Epithelial cell of proximal tubule (primary cell): Measurements from ENCODE around the gene BFSP1. TPM values are rescaled to one million over a fixed set of nuclear protein-coding genes. Genes with fewer than 3 reads are reported as not detected.

ENCODE experiments used
- DNase-seq: peaks from one replicate; pipeline ENCODE4 v3.0.0-alpha.2; 2011; ENCODE audit warnings: low read depth
- H3K4me3 ChIP-seq: 2 replicates; pipeline ENCODE4 v1.5.1; 2011; ENCODE audit warnings: low read depth, mild to moderate bottlenecking, low read length
- total RNA-seq: library from RNA; depleted of rRNA; stranded (reverse); fragments of >200 nt; gene quantifications from 2 replicates; pipeline ENCODE4 v1.2.3, GENCODE V29; 2015
- TF ChIP-seq, protein P1 (sequence below): conservative IDR thresholded peaks from 2 replicates; pipeline ENCODE4 v1.5.1; 2012; ENCODE audit warnings: low read depth, mild to moderate bottlenecking, low read length

BFSP1 gene
- total RNA-seq, 1 donor from 2014 or later = 2.3 TPM

DNA sequence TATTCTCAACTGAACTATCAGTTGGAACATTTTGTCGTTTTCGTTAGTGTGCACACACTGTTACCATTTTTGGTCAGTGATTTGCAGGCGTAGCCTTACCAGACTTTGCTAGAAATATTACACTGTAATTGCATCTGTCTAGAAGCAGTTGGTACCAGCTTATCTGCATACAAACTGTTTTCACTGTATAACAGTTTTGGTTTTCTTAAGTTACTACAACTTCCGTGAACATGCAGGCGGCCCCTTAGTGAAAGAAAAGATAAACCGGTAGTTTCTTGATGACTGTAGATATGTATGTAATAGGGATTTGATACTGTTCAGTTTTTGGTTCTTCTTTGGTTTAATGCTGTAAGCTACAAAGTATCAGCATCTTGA lies 40.0 kb upstream of the BFSP1 start:
- TF ChIP-seq, protein P1, sequence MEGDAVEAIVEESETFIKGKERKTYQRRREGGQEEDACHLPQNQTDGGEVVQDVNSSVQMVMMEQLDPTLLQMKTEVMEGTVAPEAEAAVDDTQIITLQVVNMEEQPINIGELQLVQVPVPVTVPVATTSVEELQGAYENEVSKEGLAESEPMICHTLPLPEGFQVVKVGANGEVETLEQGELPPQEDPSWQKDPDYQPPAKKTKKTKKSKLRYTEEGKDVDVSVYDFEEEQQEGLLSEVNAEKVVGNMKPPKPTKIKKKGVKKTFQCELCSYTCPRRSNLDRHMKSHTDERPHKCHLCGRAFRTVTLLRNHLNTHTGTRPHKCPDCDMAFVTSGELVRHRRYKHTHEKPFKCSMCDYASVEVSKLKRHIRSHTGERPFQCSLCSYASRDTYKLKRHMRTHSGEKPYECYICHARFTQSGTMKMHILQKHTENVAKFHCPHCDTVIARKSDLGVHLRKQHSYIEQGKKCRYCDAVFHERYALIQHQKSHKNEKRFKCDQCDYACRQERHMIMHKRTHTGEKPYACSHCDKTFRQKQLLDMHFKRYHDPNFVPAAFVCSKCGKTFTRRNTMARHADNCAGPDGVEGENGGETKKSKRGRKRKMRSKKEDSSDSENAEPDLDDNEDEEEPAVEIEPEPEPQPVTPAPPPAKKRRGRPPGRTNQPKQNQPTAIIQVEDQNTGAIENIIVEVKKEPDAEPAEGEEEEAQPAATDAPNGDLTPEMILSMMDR = no peak
- DNase-seq = no peak
- H3K4me3 ChIP-seq = peak overlapping the region; percentile 95

DNA sequence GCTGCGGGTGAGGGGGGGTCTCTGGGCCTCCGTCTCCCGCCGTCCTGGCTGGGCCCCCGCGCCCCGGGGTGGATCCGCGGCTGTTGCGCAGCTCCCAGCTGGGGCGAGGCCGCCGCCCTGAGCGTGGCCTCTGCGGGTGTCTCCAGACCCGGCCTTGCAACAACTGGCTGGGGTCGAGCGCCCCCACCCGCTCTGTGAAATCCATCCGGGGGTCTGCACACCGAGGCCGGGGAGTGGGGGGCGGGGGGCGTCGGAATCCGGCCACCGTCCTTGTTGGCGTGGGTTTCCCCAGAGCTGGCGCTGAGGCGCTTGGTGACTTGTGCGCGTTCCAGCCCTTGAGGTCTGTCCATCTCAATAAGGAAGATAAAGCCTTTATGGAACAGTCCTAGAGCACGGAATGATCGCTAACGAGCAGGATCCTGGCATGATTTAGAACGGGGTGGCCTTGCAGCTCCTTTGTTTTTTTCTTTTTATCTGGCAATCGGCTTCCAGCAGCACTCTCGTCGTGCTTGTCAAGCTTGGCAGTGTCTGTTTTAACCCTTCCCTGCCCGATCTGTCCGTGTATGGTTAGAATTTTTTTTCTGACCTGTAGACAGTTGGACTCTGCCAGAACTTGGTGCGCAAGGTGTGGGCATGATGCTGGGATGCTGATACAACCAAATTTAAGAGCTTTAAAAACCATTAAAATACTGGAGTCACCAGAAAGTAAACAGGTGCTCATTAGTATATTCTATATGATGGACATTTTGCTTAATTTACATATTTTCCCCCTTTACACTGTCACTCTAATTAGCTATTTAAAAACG lies 39.4 kb upstream of the BFSP1 start:
- DNase-seq = no peak

DNA sequence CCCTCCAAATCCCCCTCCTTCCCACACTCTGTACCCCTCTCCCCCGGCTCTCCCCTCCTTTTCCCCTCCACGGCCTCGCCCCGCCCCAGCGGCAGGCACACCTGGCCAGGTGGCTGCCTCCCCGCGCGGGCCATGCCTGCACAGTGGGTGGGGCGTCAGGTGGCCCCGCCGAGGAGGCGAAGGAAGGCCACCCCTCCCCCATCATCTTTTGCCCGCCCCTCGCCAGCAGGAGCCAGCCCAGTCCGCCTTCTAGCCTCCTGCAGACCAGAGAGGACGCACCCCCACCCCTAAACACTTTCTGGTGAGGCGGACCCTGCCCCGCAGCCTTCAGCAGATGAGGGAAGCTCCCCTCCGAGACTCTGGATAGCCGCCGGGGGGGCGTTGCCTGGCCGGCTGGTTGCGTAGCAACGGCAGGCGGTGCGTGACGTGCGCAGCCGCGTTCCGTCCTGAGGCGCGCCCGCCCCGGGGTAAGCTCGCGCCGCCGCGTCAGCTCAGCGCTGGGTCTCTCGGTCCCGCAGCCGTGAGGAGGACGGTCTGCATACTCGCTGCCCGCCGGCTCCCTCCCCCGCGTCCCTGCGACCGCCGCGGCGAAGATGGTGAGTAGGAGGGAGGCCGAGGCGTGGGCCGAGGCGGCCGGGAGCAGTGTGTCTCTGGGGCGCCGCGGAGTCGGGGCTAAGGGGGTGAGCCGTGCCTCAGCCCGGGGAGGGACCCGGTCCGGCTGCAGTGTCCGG lies 38.6 kb upstream of the BFSP1 start, which contains the start of gene DSTN:
TSS of gene DSTN (plus strand) at position 460 of the 731 bp plus-strand sequence. CDS start at position 594, 134 bp downstream.
- peak within 1 kb of the TSS; percentile 95 for H3K4me3 ChIP-seq
- no peak for DNase-seq
- TF ChIP-seq, protein P1 = no peak

More for the DNA sequence above, 39.4 kb upstream of the BFSP1 start:
- TF ChIP-seq, protein P1 = peak; percentile 11
- H3K4me3 ChIP-seq = peak overlapping the region; percentile 95

DNA sequence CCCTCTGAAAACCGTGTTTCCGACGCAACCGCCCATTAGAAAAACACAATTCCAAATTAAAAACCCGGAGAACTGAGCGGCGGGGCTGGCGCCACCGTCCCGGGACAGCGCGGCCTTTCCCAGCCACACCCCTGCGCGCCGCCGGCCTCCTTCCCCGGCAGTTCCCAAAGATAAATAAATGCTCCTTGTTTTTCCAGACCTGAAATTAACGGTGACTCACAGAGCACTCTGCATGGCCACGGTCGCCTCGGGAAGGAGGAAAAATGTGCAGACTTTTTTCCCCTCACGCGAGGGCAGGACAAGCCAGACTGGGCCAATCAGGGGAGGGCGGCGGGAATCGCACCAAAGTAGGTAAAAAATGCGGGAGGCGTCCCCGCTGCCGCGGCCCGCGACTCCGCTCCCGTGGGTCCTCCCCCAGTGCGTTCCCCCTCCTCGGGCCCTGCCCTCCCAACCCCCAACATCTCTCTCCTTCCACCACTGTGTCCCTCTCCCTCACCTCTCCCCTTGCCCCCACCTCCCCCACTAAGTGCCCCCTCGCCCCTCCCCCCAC lies 37.9 kb upstream of the BFSP1 start:
- TF ChIP-seq, protein P1 = no peak

DNA sequence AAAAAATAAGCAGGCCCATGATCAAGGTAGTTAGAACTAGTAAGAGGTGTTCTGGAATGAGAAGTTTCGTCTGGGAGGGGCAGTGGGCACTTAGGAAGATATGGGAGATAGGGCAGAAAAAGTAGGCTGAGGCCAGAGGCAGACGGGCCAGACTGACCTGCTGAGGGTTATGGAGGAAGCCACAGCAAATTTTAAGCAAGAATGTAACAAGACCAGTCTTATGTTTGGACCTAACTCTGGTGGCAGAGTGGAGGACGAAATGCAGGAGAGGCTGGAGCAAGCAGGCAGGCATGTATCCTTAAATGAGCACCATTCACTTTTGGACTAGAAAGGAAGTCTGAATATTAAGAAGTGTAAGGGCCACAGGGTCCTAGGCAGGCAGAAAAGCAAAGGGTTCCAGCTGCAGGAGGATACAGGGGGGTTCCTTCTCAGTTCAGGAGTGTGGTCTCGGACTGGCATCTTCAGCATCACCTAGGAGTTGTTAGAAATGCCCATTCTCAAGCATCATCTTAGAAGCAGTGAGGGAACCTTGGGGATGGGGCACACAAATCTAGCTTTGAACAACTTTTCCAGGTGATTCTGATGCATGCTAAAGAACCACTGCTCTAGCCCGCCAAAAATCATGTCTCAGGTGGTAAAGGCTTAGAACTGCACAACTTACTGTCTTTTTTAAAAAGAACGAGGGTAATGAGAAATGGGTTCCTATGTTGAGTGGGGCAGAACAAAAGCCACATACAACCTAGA lies 37.0 kb upstream of the BFSP1 start:
- TF ChIP-seq, protein P1 = no peak
- peak overlapping the region; percentile 95 for H3K4me3 ChIP-seq
- DNase-seq = no peak

More for the DNA sequence above, 37.9 kb upstream of the BFSP1 start:
- H3K4me3 ChIP-seq = peak overlapping the region; percentile 95
- DNase-seq = no peak

DNA sequence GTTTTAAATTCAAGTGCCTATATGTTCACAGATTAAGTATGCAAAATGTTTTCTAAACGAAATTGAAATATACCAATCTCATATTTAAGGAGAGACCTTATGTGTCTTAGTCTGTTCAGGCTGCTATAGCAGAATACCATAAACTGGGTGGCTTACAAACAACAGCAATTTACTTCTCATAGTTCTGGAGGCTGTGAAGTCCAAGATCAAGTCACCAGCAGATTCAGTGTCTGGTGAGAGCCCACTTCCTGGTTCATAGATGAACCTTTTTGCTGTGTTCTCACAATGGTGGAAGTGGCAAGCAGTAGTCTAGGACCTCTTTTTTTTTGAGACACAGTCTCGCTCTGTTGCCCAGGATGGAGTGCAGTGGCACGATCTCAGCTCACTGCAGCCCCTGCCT lies 35.2 kb upstream of the BFSP1 start:
- H3K4me3 ChIP-seq = no peak overlapping the region
- TF ChIP-seq, protein P1 = no peak
- DNase-seq = no peak
